ENCODE results near the gene STAG3.
"Not testable (repeated sequence)": the region's sequence is repeated elsewhere in the genome, so short reads cannot be mapped to it uniquely, and the experiment has no call there.

STAG3 gene

DNA sequence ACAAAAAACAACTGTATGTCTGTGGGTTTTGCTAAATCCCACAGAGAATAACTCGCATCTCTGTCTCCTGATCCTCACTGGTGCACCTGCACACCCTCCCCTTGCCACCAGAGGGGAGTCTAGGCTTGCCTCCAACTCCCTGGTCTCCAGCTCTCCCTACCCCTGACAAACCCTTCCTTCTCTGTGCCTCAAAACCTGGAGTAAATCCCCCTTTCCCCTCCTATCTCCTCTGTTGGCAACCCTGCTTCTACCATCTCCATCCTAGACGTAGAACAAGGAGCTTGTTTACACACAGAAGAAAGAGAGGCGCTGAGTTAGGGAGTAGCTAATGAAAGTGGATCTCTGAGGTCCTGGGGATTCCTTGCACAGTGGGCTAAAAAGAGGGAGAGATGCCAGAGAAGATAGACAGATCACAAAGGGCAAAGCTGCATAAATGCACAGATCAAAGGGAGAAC is 45.0 kb upstream of the STAG3 start:
- WGBS (ENCODE audit: extremely low coverage, insufficient coverage, low lambda C conversion rate), result no CpG with 5 or more reads among the region's 3 CpGs
- H3K27me3 ChIP-seq (ENCODE audit: insufficient read depth, low read length, poor library complexity), result no peaks in the 10 kb centered on the region

DNA sequence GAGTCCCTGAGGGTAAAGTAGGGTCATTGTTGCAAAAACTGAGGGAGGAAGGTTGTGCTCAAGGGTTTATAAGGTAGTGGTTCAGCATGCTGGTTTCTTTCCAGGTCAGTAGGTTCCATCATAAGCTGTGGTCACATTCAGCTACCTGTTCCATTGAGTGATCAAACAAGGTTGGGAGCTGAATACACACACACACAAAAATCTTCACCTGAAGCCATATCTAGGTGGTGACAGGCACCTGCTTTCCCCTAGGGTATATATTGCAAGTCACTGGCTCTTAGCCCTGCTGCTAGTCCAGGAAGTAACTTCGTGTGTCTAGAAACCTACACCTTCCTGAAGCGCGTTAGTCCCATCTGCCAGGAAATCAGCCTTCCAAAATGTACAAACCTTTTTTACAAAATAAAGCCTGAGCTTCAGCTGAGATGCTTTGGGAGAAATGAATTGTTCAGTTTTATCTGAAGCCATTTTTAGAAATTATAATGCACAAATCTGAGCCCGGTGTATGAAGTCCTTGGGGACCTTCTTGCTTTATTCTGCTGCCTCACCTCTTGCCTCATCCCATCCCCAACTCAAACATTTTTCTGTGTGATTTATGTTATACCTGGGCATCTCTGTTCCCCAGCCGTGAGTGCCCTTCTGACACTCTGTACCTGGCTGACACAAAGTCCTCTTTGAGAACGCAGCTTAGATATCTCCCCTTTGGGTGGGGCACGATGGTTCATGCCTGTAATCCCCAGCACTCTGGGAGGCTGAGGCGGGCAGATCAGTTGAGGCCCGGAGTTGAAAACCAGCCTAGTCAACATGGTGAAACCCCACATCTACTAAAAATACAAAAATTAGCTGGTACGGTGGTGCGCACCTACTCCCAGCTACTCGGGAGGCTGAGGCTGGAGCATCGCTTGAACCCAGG is 39.6 kb upstream of the STAG3 start:
- Histone ChIP-seq H3K79me1 (ENCODE audit: low read length) (no peaks in the 10 kb centered on the region), H3K27ac (ENCODE audit: low read depth, low read length) (no peak overlapping the region)

More for the DNA sequence above, 45.0 kb upstream of the STAG3 start:
- Histone ChIP-seq H3K56ac (ENCODE audit: low read length) (no peak overlapping the region), H2AK5ac (ENCODE audit: low read length) (no peak overlapping the region), H3K4me3 (ENCODE audit: low read length) (no peak overlapping the region), H3K4me1 (ENCODE audit: control insufficient read depth, low read depth, low read length) (peaks cover 2% of the 10 kb centered on the region), H3K79me1 (ENCODE audit: low read length) (no peaks in the 10 kb centered on the region), H2BK5ac (ENCODE audit: low read length) (no peak overlapping the region), H3K4me2 (ENCODE audit: low read length) (no peak overlapping the region), H3K18ac (ENCODE audit: low read length) (no peak overlapping the region), H3K23ac (ENCODE audit: low read length) (no peak overlapping the region), H4K8ac (ENCODE audit: low read depth, low read length) (no peak overlapping the region), H3K36me3 (ENCODE audit: control insufficient read depth, insufficient read depth, low read length) (no peaks in the 10 kb centered on the region), H2BK120ac (ENCODE audit: low read depth, low read length) (no peak overlapping the region), H4K5ac (ENCODE audit: low read length) (no peak overlapping the region), H2BK15ac (replicated peaks; ENCODE audit: low read depth) (no peak overlapping the region), H3K27ac (ENCODE audit: low read depth, low read length) (no peak overlapping the region), H3K9ac (ENCODE audit: low read length) (no peak overlapping the region), H3K4ac (ENCODE audit: low read depth, low read length) (no peak overlapping the region), H3K79me2 (ENCODE audit: control insufficient read depth, insufficient read depth, low read length) (no peaks in the 10 kb centered on the region)
- peak; percentile 74 for DNase-seq

DNA sequence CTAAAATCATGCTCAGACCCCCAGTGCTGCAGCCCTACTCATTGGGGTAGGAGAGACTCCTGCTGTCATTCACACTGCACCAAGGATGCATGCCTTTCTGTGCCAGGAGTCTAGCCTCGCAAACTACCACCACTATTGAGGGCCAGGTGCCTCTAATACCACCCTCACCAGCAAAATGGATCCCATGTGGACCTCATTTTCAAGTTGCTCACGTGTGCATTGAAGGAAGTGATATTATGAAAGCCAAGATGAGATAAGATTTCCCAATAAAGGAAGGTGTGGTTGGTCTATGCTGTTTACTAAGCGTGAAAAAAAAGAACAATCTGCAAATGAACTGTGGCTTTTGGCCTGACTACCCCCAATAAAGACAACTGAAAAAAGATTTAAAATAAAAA is 36.2 kb upstream of the STAG3 start:
- no peak overlapping the region for H2AK5ac ChIP-seq (ENCODE audit: low read length)
- H3K4me1 ChIP-seq (ENCODE audit: control insufficient read depth, low read depth, low read length), result no peaks in the 10 kb centered on the region
- DNase-seq, result no peak
- no peak overlapping the region for H2BK120ac ChIP-seq (ENCODE audit: low read depth, low read length)
- H3K79me1 ChIP-seq (ENCODE audit: low read length), result no peaks in the 10 kb centered on the region
- H3K56ac ChIP-seq (ENCODE audit: low read length), result no peak overlapping the region
- H2BK15ac ChIP-seq (replicated peaks; ENCODE audit: low read depth), result no peak overlapping the region
- no peak overlapping the region for H4K5ac ChIP-seq (ENCODE audit: low read length)
- no peak overlapping the region for H3K27ac ChIP-seq (ENCODE audit: low read depth, low read length)
- WGBS (ENCODE audit: extremely low coverage, insufficient coverage, low lambda C conversion rate), result no CpG with 5 or more reads among the region's 3 CpGs
- no peak overlapping the region for H3K4ac ChIP-seq (ENCODE audit: low read depth, low read length)
- no peak overlapping the region for H3K18ac ChIP-seq (ENCODE audit: low read length)
- H3K4me3 ChIP-seq (ENCODE audit: low read length), result no peak overlapping the region
- no peaks in the 10 kb centered on the region for H3K79me2 ChIP-seq (ENCODE audit: control insufficient read depth, insufficient read depth, low read length)
- H4K8ac ChIP-seq (ENCODE audit: low read depth, low read length), result no peak overlapping the region
- no peak overlapping the region for H2BK5ac ChIP-seq (ENCODE audit: low read length)
- H3K4me2 ChIP-seq (ENCODE audit: low read length), result no peak overlapping the region
- no peaks in the 10 kb centered on the region for H3K36me3 ChIP-seq (ENCODE audit: control insufficient read depth, insufficient read depth, low read length)
- no peak overlapping the region for H3K9ac ChIP-seq (ENCODE audit: low read length)
- no peak overlapping the region for H3K23ac ChIP-seq (ENCODE audit: low read length)
- no peaks in the 10 kb centered on the region for H3K27me3 ChIP-seq (ENCODE audit: insufficient read depth, low read length, poor library complexity)

More for the DNA sequence above, 39.6 kb upstream of the STAG3 start:
- Histone ChIP-seq H3K4ac (ENCODE audit: low read depth, low read length) (no peak overlapping the region), H4K5ac (ENCODE audit: low read length) (no peak overlapping the region), H2BK120ac (ENCODE audit: low read depth, low read length) (no peak overlapping the region), H3K36me3 (ENCODE audit: control insufficient read depth, insufficient read depth, low read length) (no peaks in the 10 kb centered on the region), H3K4me1 (ENCODE audit: control insufficient read depth, low read depth, low read length) (no peaks in the 10 kb centered on the region), H3K9ac (ENCODE audit: low read length) (no peak overlapping the region), H2BK15ac (replicated peaks; ENCODE audit: low read depth) (no peak overlapping the region), H2AK5ac (ENCODE audit: low read length) (no peak overlapping the region), H3K4me2 (ENCODE audit: low read length) (no peak overlapping the region), H4K8ac (ENCODE audit: low read depth, low read length) (no peak overlapping the region), H3K18ac (ENCODE audit: low read length) (no peak overlapping the region), H3K79me2 (ENCODE audit: control insufficient read depth, insufficient read depth, low read length) (no peaks in the 10 kb centered on the region), H3K56ac (ENCODE audit: low read length) (no peak overlapping the region), H3K4me3 (ENCODE audit: low read length) (no peak overlapping the region), H3K27me3 (ENCODE audit: insufficient read depth, low read length, poor library complexity) (no peaks in the 10 kb centered on the region), H2BK5ac (ENCODE audit: low read length) (no peak overlapping the region), H3K23ac (ENCODE audit: low read length) (no peak overlapping the region)
- WGBS (ENCODE audit: extremely low coverage, insufficient coverage, low lambda C conversion rate), result no CpG with 5 or more reads among the region's 13 CpGs
- no peak for DNase-seq

GRCh38 chr7:100142461-100142860 is 35.3 kb upstream of the STAG3 start:
- H3K36me3 ChIP-seq (ENCODE audit: control insufficient read depth, insufficient read depth, low read length), result no peaks in the 10 kb centered on the region
- H3K4me1 ChIP-seq (ENCODE audit: control insufficient read depth, low read depth, low read length), result no peaks in the 10 kb centered on the region
- no peak overlapping the region for H3K23ac ChIP-seq (ENCODE audit: low read length)
- H3K4me3 ChIP-seq (ENCODE audit: low read length), result no peak overlapping the region
- no peak overlapping the region for H2BK15ac ChIP-seq (replicated peaks; ENCODE audit: low read depth)
- no peak overlapping the region for H4K8ac ChIP-seq (ENCODE audit: low read depth, low read length)
- no peak overlapping the region for H3K9ac ChIP-seq (ENCODE audit: low read length)
- H3K56ac ChIP-seq (ENCODE audit: low read length), result no peak overlapping the region
- no peak overlapping the region for H3K4ac ChIP-seq (ENCODE audit: low read depth, low read length)
- WGBS (ENCODE audit: extremely low coverage, insufficient coverage, low lambda C conversion rate), result no CpG with 5 or more reads among the region's 3 CpGs
- H3K27ac ChIP-seq (ENCODE audit: low read depth, low read length), result no peak overlapping the region
- H4K5ac ChIP-seq (ENCODE audit: low read length), result no peak overlapping the region
- H3K18ac ChIP-seq (ENCODE audit: low read length), result no peak overlapping the region
- H2AK5ac ChIP-seq (ENCODE audit: low read length), result no peak overlapping the region
- no peak overlapping the region for H2BK5ac ChIP-seq (ENCODE audit: low read length)
- H3K27me3 ChIP-seq (ENCODE audit: insufficient read depth, low read length, poor library complexity), result no peaks in the 10 kb centered on the region
- no peaks in the 10 kb centered on the region for H3K79me1 ChIP-seq (ENCODE audit: low read length)
- DNase-seq, result no peak
- no peaks in the 10 kb centered on the region for H3K79me2 ChIP-seq (ENCODE audit: control insufficient read depth, insufficient read depth, low read length)
- no peak overlapping the region for H3K4me2 ChIP-seq (ENCODE audit: low read length)
- H2BK120ac ChIP-seq (ENCODE audit: low read depth, low read length), result no peak overlapping the region

- not testable (repeated sequence) for H3K4me2 ChIP-seq (ENCODE audit: low read length); H3K18ac ChIP-seq (ENCODE audit: low read length); H3K36me3 ChIP-seq (ENCODE audit: control insufficient read depth, insufficient read depth, low read length); H3K4me3 ChIP-seq (ENCODE audit: low read length); H3K4ac ChIP-seq (ENCODE audit: low read depth, low read length); H4K8ac ChIP-seq (ENCODE audit: low read depth, low read length); H3K27me3 ChIP-seq (ENCODE audit: insufficient read depth, low read length, poor library complexity); H2BK5ac ChIP-seq (ENCODE audit: low read length); H2BK15ac ChIP-seq (replicated peaks; ENCODE audit: low read depth); H3K4me1 ChIP-seq (ENCODE audit: control insufficient read depth, low read depth, low read length); H2BK120ac ChIP-seq (ENCODE audit: low read depth, low read length); H2AK5ac ChIP-seq (ENCODE audit: low read length); H3K79me1 ChIP-seq (ENCODE audit: low read length); H3K79me2 ChIP-seq (ENCODE audit: control insufficient read depth, insufficient read depth, low read length); H3K27ac ChIP-seq (ENCODE audit: low read depth, low read length); H4K5ac ChIP-seq (ENCODE audit: low read length); H3K9ac ChIP-seq (ENCODE audit: low read length); H3K56ac ChIP-seq (ENCODE audit: low read length); H3K23ac ChIP-seq (ENCODE audit: low read length)
- no CpG with 5 or more reads among the region's 4 CpGs for WGBS (ENCODE audit: extremely low coverage, insufficient coverage, low lambda C conversion rate)
- DNase-seq, result peak; percentile 11
These were observed 31.4 kb upstream of the STAG3 start for GRCh38 chr7:100146350-100146749.

All from mesendoderm (in vitro differentiated cells).